Body of pancreas (tissue), 4 donors: ENCODE measurements around the gene EPYC.

Experiments used
- CTCF ChIP-seq, 7 experiments: fragments of 450-650 bp in 4 of 7; fragments of 200-600 bp in 3 of 7; sonication (generic) in 3 of 7; IDR thresholded peaks; one replicate each; pipeline ENCODE4 v1.5.1; 2016 to 2019; ENCODE audit warnings: antibody characterized with exemption in 7 of 7
- POLR2A ChIP-seq, 3 donors: fragments of 450-650 bp; IDR thresholded peaks; one replicate each; pipeline ENCODE4 v1.6.1; 2016; ENCODE audit warnings: antibody characterized with exemption in 3 of 3, mild to moderate bottlenecking in 2 of 3

GRCh38 chr12:90987101-90987500 lies 17.7 kb downstream of the EPYC start:
- no peak for TF ChIP-seq POLR2A (IDR thresholded peaks at IDR 0.05)
- no peak for TF ChIP-seq CTCF (IDR thresholded peaks at IDR 0.05)
